NB4 (cell line): Measurements from ENCODE around the gene SLC39A11.
"Not testable (repeated sequence)": the region's sequence is repeated elsewhere in the genome, so short reads cannot be mapped to it uniquely, and the experiment has no call there.

Source experiments
- POLR2A ChIP-seq: IDR thresholded peaks from 2 replicates; pipeline ENCODE4 v1.6.1; 2011; ENCODE audit warnings: mild to moderate bottlenecking; ENCODE audit not compliant: insufficient read length; ENCODE audit errors: extremely low read depth
- TF ChIP-seq, protein P1 (sequence below): IDR thresholded peaks from one replicate; pipeline ENCODE4 v1.5.1; 2012; ENCODE audit warnings: low read depth, low read length
- TF ChIP-seq, protein P2 (sequence below): IDR thresholded peaks from 2 replicates; pipeline ENCODE4 v1.6.1; 2011; ENCODE audit warnings: low read depth, low read length

DNA sequence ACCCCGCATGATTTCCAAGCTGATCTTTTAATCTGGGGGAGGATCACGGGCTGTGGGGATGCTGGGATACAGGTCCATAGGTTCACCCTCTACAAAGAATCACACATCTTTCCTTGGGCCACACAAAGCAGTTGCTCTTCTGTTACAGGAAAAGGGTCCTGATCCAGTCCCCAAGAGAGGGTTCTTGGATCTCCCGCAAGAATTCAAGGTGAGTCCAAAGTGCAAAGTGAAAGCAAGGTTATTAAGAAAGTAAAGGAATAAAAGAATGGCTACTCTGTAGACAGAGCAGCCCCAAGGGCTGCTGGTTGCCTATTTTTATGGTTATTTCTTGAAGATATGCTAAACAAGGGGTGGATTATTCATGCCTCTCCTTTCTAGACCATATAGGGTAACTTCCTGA, 453.6 kb downstream of the SLC39A11 start:
- TF ChIP-seq, protein P1, sequence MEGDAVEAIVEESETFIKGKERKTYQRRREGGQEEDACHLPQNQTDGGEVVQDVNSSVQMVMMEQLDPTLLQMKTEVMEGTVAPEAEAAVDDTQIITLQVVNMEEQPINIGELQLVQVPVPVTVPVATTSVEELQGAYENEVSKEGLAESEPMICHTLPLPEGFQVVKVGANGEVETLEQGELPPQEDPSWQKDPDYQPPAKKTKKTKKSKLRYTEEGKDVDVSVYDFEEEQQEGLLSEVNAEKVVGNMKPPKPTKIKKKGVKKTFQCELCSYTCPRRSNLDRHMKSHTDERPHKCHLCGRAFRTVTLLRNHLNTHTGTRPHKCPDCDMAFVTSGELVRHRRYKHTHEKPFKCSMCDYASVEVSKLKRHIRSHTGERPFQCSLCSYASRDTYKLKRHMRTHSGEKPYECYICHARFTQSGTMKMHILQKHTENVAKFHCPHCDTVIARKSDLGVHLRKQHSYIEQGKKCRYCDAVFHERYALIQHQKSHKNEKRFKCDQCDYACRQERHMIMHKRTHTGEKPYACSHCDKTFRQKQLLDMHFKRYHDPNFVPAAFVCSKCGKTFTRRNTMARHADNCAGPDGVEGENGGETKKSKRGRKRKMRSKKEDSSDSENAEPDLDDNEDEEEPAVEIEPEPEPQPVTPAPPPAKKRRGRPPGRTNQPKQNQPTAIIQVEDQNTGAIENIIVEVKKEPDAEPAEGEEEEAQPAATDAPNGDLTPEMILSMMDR: not testable (repeated sequence)
- not testable (repeated sequence) for TF ChIP-seq POLR2A
- TF ChIP-seq, protein P2, sequence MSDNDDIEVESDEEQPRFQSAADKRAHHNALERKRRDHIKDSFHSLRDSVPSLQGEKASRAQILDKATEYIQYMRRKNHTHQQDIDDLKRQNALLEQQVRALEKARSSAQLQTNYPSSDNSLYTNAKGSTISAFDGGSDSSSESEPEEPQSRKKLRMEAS: not testable (repeated sequence)
